ENCODE measurements around the gene SLC25A1. TPM values are rescaled to one million over a fixed set of nuclear protein-coding genes. Genes with fewer than 3 reads are reported as not detected.

SLC25A1 gene
- polyA plus RNA-seq, 2 donors, result 36.1 to 54.6 TPM

- no peaks in the 10 kb centered on the region for H3K9me3 ChIP-seq (ENCODE audit: control insufficient read depth in 2 of 2, insufficient read depth in 1 of 2, low read depth in 1 of 2, low read length in 1 of 2)
- H3K36me3 ChIP-seq (ENCODE audit: control insufficient read depth in 2 of 2, insufficient read depth in 2 of 2, low read length in 1 of 2), result peaks cover 15 to 64% of the 10 kb centered on the region in 2 donors
- no peak overlapping the region for H3K27ac ChIP-seq (ENCODE audit: low read depth in 2 of 2, low read length in 1 of 2)
- H3K27me3 ChIP-seq (ENCODE audit: control insufficient read depth in 1 of 2, insufficient read depth in 2 of 2, low read length in 2 of 2), result no peaks in the 10 kb centered on the region
- peaks cover 0 to 25% of the 10 kb centered on the region in 2 donors for H3K4me1 ChIP-seq (ENCODE audit: control insufficient read depth in 2 of 2, insufficient read depth in 2 of 2, low read length in 1 of 2)
- WGBS, 2 donors, result 94 to 97% methylated on average over 12 to 13 of the region's 13 CpGs
- no peak overlapping the region for H3K4me3 ChIP-seq (ENCODE audit: low read depth in 1 of 2, low read length in 2 of 2)
These were observed 45.0 kb downstream of the SLC25A1 start for GRCh38 chr22:19133561-19133960.

- H3K4me1 ChIP-seq (ENCODE audit: control insufficient read depth in 2 of 2, insufficient read depth in 2 of 2, low read length in 1 of 2), result peaks cover 0 to 28% of the 10 kb centered on the region in 2 donors
- peaks cover 15 to 57% of the 10 kb centered on the region in 2 donors for H3K36me3 ChIP-seq (ENCODE audit: control insufficient read depth in 2 of 2, insufficient read depth in 2 of 2, low read length in 1 of 2)
- no peaks in the 10 kb centered on the region for H3K27me3 ChIP-seq (ENCODE audit: control insufficient read depth in 1 of 2, insufficient read depth in 2 of 2, low read length in 2 of 2)
- no peaks in the 10 kb centered on the region for H3K9me3 ChIP-seq (ENCODE audit: control insufficient read depth in 2 of 2, insufficient read depth in 1 of 2, low read depth in 1 of 2, low read length in 1 of 2)
- no peak overlapping the region for H3K27ac ChIP-seq (ENCODE audit: low read depth in 2 of 2, low read length in 1 of 2)
- 85 to 88% methylated on average over 9 of the region's 9 CpGs for WGBS, 2 donors
- no peak overlapping the region for H3K4me3 ChIP-seq (ENCODE audit: low read depth in 1 of 2, low read length in 2 of 2)
These were observed 45.7 kb downstream of the SLC25A1 start for GRCh38 chr22:19132693-19133400.

GRCh38 chr22:19132153-19132552 lies 46.4 kb downstream of the SLC25A1 start:
- Histone ChIP-seq H3K4me1 (ENCODE audit: control insufficient read depth in 2 of 2, insufficient read depth in 2 of 2, low read length in 1 of 2) (peaks cover 0 to 33% of the 10 kb centered on the region in 2 donors), H3K36me3 (ENCODE audit: control insufficient read depth in 2 of 2, insufficient read depth in 2 of 2, low read length in 1 of 2) (peaks cover 15 to 50% of the 10 kb centered on the region in 2 donors), H3K9me3 (ENCODE audit: control insufficient read depth in 2 of 2, insufficient read depth in 1 of 2, low read depth in 1 of 2, low read length in 1 of 2) (no peaks in the 10 kb centered on the region), H3K27me3 (ENCODE audit: control insufficient read depth in 1 of 2, insufficient read depth in 2 of 2, low read length in 2 of 2) (no peaks in the 10 kb centered on the region), H3K27ac (ENCODE audit: low read depth in 2 of 2, low read length in 1 of 2) (no peak overlapping the region), H3K4me3 (ENCODE audit: low read depth in 1 of 2, low read length in 2 of 2) (no peak overlapping the region)
- 94 to 96% methylated on average over 20 of the region's 20 CpGs for WGBS, 2 donors

GRCh38 chr22:19131685-19132015 lies 46.9 kb downstream of the SLC25A1 start:
- Histone ChIP-seq H3K27ac (ENCODE audit: low read depth in 2 of 2, low read length in 1 of 2) (no peak overlapping the region), H3K4me3 (ENCODE audit: low read depth in 1 of 2, low read length in 2 of 2) (no peak overlapping the region), H3K27me3 (ENCODE audit: control insufficient read depth in 1 of 2, insufficient read depth in 2 of 2, low read length in 2 of 2) (no peaks in the 10 kb centered on the region), H3K9me3 (ENCODE audit: control insufficient read depth in 2 of 2, insufficient read depth in 1 of 2, low read depth in 1 of 2, low read length in 1 of 2) (no peaks in the 10 kb centered on the region), H3K4me1 (ENCODE audit: control insufficient read depth in 2 of 2, insufficient read depth in 2 of 2, low read length in 1 of 2) (peaks cover 0 to 37% of the 10 kb centered on the region in 2 donors), H3K36me3 (ENCODE audit: control insufficient read depth in 2 of 2, insufficient read depth in 2 of 2, low read length in 1 of 2) (peaks cover 11 to 45% of the 10 kb centered on the region in 2 donors)
- WGBS, 2 donors, result 96 to 98% methylated on average over 19 of the region's 19 CpGs

- peaks cover 10 to 42% of the 10 kb centered on the region in 2 donors for H3K36me3 ChIP-seq (ENCODE audit: control insufficient read depth in 2 of 2, insufficient read depth in 2 of 2, low read length in 1 of 2)
- H3K27ac ChIP-seq (ENCODE audit: low read depth in 2 of 2, low read length in 1 of 2), result peak within 1 kb of the TSS; percentile 43 to 87
- H3K4me1 ChIP-seq (ENCODE audit: control insufficient read depth in 2 of 2, insufficient read depth in 2 of 2, low read length in 1 of 2), result peaks cover 0 to 38% of the 10 kb centered on the region in 2 donors
- H3K27me3 ChIP-seq (ENCODE audit: control insufficient read depth in 1 of 2, insufficient read depth in 2 of 2, low read length in 2 of 2), result no peaks in the 10 kb centered on the region
- H3K9me3 ChIP-seq (ENCODE audit: control insufficient read depth in 2 of 2, insufficient read depth in 1 of 2, low read depth in 1 of 2, low read length in 1 of 2), result no peaks in the 10 kb centered on the region
- H3K4me3 ChIP-seq (ENCODE audit: low read depth in 1 of 2, low read length in 2 of 2), result no peak within 1 kb of the TSS
- 79 to 81% methylated on average over 27 of the region's 27 CpGs for WGBS, 2 donors
These were observed 47.4 kb downstream of the SLC25A1 start, which contains the start of gene TSSK2 for GRCh38 chr22:19130959-19131684. TSS of gene TSSK2 (plus strand) at chr22:19131308. CDS start at chr22:19131400, 92 bp downstream.

- Histone ChIP-seq H3K4me3 (ENCODE audit: low read depth in 1 of 2, low read length in 2 of 2) (no peak overlapping the region), H3K36me3 (ENCODE audit: control insufficient read depth in 2 of 2, insufficient read depth in 2 of 2, low read length in 1 of 2) (peaks cover 6 to 35% of the 10 kb centered on the region in 2 donors), H3K27ac (ENCODE audit: low read depth in 2 of 2, low read length in 1 of 2) (peak overlapping the region; percentile 82 to 87), H3K4me1 (ENCODE audit: control insufficient read depth in 2 of 2, insufficient read depth in 2 of 2, low read length in 1 of 2) (peaks cover 0 to 39% of the 10 kb centered on the region in 2 donors), H3K27me3 (ENCODE audit: control insufficient read depth in 1 of 2, insufficient read depth in 2 of 2, low read length in 2 of 2) (no peaks in the 10 kb centered on the region), H3K9me3 (ENCODE audit: control insufficient read depth in 2 of 2, insufficient read depth in 1 of 2, low read depth in 1 of 2, low read length in 1 of 2) (no peaks in the 10 kb centered on the region)
- WGBS, 2 donors, result 52 to 64% methylated on average over 8 of the region's 8 CpGs
These were observed 48.7 kb downstream of the SLC25A1 start for GRCh38 chr22:19129871-19130270.

GRCh38 chr22:19128946-19129727 lies 49.4 kb downstream of the SLC25A1 start:
- Histone ChIP-seq H3K4me1 (ENCODE audit: control insufficient read depth in 2 of 2, insufficient read depth in 2 of 2, low read length in 1 of 2) (peaks cover 0 to 39% of the 10 kb centered on the region in 2 donors), H3K4me3 (ENCODE audit: low read depth in 1 of 2, low read length in 2 of 2) (no peak overlapping the region), H3K9me3 (ENCODE audit: control insufficient read depth in 2 of 2, insufficient read depth in 1 of 2, low read depth in 1 of 2, low read length in 1 of 2) (no peaks in the 10 kb centered on the region), H3K27ac (ENCODE audit: low read depth in 2 of 2, low read length in 1 of 2) (peak overlapping the region; percentile 82 to 87), H3K27me3 (ENCODE audit: control insufficient read depth in 1 of 2, insufficient read depth in 2 of 2, low read length in 2 of 2) (no peaks in the 10 kb centered on the region), H3K36me3 (ENCODE audit: control insufficient read depth in 2 of 2, insufficient read depth in 2 of 2, low read length in 1 of 2) (peaks cover 0 to 28% of the 10 kb centered on the region in 2 donors)
- 64 to 72% methylated on average over 7 of the region's 7 CpGs for WGBS, 2 donors

GRCh38 chr22:19128009-19128401 lies 50.5 kb downstream of the SLC25A1 start:
- H3K9me3 ChIP-seq (ENCODE audit: control insufficient read depth in 2 of 2, insufficient read depth in 1 of 2, low read depth in 1 of 2, low read length in 1 of 2), result no peaks in the 10 kb centered on the region
- 77 to 85% methylated on average over 7 of the region's 7 CpGs for WGBS, 2 donors
- no peak overlapping the region for H3K27ac ChIP-seq (ENCODE audit: low read depth in 2 of 2, low read length in 1 of 2)
- peaks cover 0 to 39% of the 10 kb centered on the region in 2 donors for H3K4me1 ChIP-seq (ENCODE audit: control insufficient read depth in 2 of 2, insufficient read depth in 2 of 2, low read length in 1 of 2)
- no peak overlapping the region for H3K4me3 ChIP-seq (ENCODE audit: low read depth in 1 of 2, low read length in 2 of 2)
- no peaks in the 10 kb centered on the region for H3K27me3 ChIP-seq (ENCODE audit: control insufficient read depth in 1 of 2, insufficient read depth in 2 of 2, low read length in 2 of 2)
- peaks cover 0 to 16% of the 10 kb centered on the region in 2 donors for H3K36me3 ChIP-seq (ENCODE audit: control insufficient read depth in 2 of 2, insufficient read depth in 2 of 2, low read length in 1 of 2)

GRCh38 chr22:19127329-19128008 lies 51.1 kb downstream of the SLC25A1 start:
- Histone ChIP-seq H3K27ac (ENCODE audit: low read depth in 2 of 2, low read length in 1 of 2) (peak overlapping the region in 1 of 2 donors; percentile 66), H3K4me3 (ENCODE audit: low read depth in 1 of 2, low read length in 2 of 2) (no peak overlapping the region), H3K4me1 (ENCODE audit: control insufficient read depth in 2 of 2, insufficient read depth in 2 of 2, low read length in 1 of 2) (peaks cover 0 to 39% of the 10 kb centered on the region in 2 donors), H3K27me3 (ENCODE audit: control insufficient read depth in 1 of 2, insufficient read depth in 2 of 2, low read length in 2 of 2) (no peaks in the 10 kb centered on the region), H3K36me3 (ENCODE audit: control insufficient read depth in 2 of 2, insufficient read depth in 2 of 2, low read length in 1 of 2) (peaks cover 0 to 11% of the 10 kb centered on the region in 2 donors), H3K9me3 (ENCODE audit: control insufficient read depth in 2 of 2, insufficient read depth in 1 of 2, low read depth in 1 of 2, low read length in 1 of 2) (no peaks in the 10 kb centered on the region)
- WGBS, 2 donors, result 69 to 71% methylated on average over 13 to 16 of the region's 16 CpGs
